Mesodermal cell (in vitro differentiated cells): Measurements from ENCODE around the gene IL5.

ENCODE experiments used
- H3K27ac ChIP-seq: 2 replicates; pipeline ENCODE4 v1.7.0; 2013; ENCODE audit warnings: mild to moderate bottlenecking, low read depth, low read length, moderate library complexity; ENCODE audit not compliant: severe bottlenecking
- H3K36me3 ChIP-seq: 2 replicates; pipeline ENCODE4 v1.7.1; 2013; ENCODE audit warnings: mild to moderate bottlenecking, low read length, moderate library complexity; ENCODE audit not compliant: control insufficient read depth, insufficient read depth
- H3K4me1 ChIP-seq: one replicate; pipeline ENCODE4 v1.7.1; 2013; ENCODE audit warnings: mild to moderate bottlenecking, low read length; ENCODE audit not compliant: insufficient read depth, control insufficient read depth, poor library complexity, severe bottlenecking
- H3K4me3 ChIP-seq: 2 replicates; pipeline ENCODE4 v1.7.0; 2013; ENCODE audit warnings: low read length, control low read depth, mild to moderate bottlenecking; ENCODE audit not compliant: insufficient read depth, poor library complexity, severe bottlenecking; ENCODE audit errors: extremely low read depth
- H3K9me3 ChIP-seq: 2 replicates; pipeline ENCODE4 v1.7.1; 2013; ENCODE audit warnings: mild to moderate bottlenecking, low read length, moderate library complexity; ENCODE audit not compliant: control insufficient read depth
- WGBS, 2 experiments: methylation state at CpG; one replicate each; pipeline ENCODE4 v1.1.5; 2013; ENCODE audit warnings: missing lambda C conversion rate in 2 of 2; ENCODE audit not compliant: insufficient coverage in 2 of 2; 5-methylcytosine and 5-hydroxymethylcytosine counted together

The IL5 gene

DNA sequence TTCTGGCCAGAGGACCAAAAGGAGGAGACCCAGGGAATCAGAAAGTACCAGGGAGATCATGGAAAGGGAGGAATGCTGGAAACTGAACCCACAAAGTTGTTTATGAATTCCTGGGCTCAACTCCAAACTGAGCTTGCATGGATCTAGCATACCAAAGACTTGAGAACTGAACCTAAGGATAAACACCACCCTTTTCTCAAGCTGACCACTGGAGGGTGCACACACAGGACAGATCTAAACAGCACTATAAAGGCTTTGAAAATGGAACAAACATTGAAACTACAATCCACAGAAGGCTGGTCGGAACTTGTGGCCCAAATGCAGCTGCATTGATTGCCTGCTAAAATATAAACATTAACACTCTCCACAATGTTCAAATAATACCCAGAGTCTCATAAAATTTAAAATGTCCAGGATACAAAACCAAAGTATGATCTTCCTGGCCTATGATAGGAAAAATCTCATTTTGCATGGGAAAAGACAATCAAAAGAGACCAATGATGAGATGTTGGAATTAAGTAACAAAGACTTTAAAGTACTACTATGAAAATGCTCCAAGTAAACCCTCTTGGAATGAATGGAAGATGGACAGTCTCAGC is 37.1 kb downstream of the IL5 start:
- Histone ChIP-seq H3K36me3 (no peaks in the 10 kb centered on the region), H3K9me3 (no peaks in the 10 kb centered on the region), H3K4me3 (no peak overlapping the region), H3K4me1 (peaks cover 6% of the 10 kb centered on the region), H3K27ac (no peak overlapping the region)
- 70 to 88% methylated on average over 1 of the region's 1 CpG for WGBS, 2 experiments

DNA sequence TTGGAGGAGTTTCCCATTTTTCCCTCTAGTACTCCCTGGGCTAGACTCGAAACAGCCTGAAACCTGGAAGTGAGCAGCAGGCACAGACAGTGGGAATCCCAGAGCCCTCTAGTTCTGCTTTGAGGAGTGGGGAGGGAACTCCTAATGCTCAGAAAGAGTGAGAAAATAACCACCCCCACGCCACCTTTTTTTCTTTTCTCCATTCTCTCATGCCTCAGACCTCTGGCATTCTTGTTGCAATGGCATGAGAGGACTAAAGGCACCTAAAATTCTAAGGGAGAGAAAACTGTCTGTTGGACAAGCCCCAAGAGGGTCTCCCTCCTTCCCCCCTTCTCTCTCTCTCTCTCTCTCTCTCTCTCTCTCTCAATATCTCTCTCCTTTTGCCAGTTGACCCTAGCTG is 37.7 kb downstream of the IL5 start:
- H3K9me3 ChIP-seq, result no peaks in the 10 kb centered on the region
- peaks cover 10% of the 10 kb centered on the region for H3K4me1 ChIP-seq
- WGBS, 2 experiments, result 100% methylated on average over 1 of the region's 2 CpGs; no CpG with 5 or more reads in 1 of the 2 experiments
- H3K4me3 ChIP-seq, result no peak overlapping the region
- no peak overlapping the region for H3K27ac ChIP-seq
- no peaks in the 10 kb centered on the region for H3K36me3 ChIP-seq

DNA sequence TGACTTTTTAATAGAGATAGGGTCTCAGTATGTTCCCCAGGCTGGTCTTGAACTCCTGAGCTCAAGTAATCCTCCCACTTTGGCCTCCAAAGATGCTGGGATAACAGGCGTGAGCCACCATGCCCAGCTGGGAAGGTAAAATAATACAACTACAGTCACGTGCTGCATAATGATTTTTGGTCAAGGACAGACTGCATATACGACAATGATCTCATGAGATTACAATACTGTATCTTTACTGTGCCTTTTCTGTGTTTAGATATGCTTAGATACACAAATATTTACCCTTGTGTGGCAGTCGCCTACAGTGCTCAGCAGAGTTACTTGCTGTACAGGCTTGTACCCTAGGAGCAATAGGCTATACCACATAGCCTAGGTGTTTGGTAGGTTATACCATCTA is 38.6 kb downstream of the IL5 start:
- H3K27ac ChIP-seq, result no peak overlapping the region
- H3K9me3 ChIP-seq, result no peaks in the 10 kb centered on the region
- no peaks in the 10 kb centered on the region for H3K36me3 ChIP-seq
- H3K4me1 ChIP-seq, result peaks cover 10% of the 10 kb centered on the region
- H3K4me3 ChIP-seq, result no peak overlapping the region
- 100% methylated on average over 1 of the region's 4 CpGs; no CpG with 5 or more reads in 1 of the 2 experiments for WGBS, 2 experiments

DNA sequence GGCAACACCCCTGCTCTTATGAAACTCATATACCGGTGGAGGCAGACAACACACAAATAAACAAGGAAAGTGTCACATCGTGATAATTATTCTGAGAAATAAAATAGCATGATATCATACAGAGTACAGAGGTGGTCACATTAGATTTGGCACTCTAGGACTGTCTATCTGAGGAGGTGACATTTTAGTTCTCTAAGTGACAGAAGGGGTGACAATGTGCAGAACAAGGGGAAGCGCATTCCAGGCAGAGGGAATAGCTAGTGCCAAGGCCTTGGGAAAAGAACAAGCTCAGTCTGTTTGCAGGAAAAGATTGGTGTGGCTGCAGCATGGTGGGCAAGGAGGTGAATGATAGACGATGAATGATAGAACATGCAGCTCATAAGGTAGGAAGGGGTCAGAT is 40.1 kb downstream of the IL5 start:
- H3K9me3 ChIP-seq, result no peaks in the 10 kb centered on the region
- H3K4me3 ChIP-seq, result no peak overlapping the region
- H3K4me1 ChIP-seq, result peaks cover 12% of the 10 kb centered on the region
- 63 to 82% methylated on average over 2 to 3 of the region's 4 CpGs for WGBS, 2 experiments
- H3K36me3 ChIP-seq, result no peaks in the 10 kb centered on the region
- no peak overlapping the region for H3K27ac ChIP-seq

DNA sequence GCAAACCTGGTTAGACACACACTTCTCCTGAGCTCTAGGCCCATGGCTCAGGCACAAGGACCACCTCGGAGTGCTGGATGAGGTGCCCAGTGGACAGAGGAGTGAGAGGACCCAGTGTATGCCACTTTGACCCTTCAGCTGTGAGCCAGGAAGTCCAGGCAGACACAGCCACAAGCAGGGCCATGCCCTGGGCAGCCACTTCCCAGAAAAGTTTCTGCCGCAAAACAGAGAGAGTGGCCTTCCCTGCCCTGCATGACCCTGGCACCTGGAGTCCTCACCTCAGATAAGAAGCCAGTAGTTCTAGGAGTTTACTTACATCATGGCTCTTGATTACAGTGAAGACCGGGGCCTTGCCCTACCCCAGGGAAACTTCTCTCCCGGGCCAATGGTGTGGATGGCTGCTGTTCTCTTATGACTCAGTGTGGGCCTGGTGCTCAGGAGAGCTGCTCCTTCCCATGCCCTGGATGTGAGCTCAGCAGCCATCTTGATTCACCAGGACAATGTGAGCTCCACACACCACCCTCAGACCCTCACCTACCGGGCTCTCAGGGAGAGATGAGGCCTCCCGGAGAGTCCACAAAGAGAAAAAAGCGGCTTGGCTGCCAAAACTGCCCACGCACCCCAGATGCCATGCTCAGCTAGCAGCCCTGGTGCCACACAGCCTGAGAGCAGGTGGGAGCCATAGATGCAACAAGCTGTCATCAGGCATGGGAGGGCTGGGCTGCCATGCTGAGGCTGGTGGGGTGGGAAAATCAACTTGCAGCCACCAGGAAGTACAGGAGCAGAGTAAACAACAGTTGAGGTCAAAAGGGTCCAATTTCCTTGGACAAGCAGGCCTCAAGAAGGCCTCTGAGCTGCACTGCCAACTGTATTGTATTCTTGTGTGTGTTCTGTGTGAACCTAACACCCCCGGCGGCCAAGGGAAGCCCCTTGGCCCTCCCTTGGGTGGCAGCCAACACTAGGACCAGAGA is 41.1 kb downstream of the IL5 start:
- Histone ChIP-seq H3K4me1 (peaks cover 20% of the 10 kb centered on the region), H3K4me3 (no peak overlapping the region), H3K36me3 (no peaks in the 10 kb centered on the region), H3K27ac (no peak overlapping the region), H3K9me3 (no peaks in the 10 kb centered on the region)
- 85 to 96% methylated on average over 5 to 9 of the region's 10 CpGs for WGBS, 2 experiments

DNA sequence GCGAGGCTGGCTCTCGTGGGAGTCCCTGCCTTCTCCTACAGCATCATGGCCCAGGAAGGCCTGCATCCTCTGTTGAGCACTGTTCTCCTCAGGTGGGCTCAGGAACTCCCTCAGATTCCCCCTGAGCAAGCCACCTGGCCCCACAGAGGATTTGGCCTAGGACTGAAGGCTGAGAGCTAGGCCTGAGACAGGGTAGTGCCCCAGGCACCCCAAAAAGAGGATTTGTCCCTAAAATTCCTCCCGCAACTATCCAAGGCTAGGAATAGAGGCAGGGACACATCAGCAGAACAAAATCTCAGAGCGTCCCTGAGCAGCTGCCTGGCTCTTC is 41.7 kb downstream of the IL5 start:
- 85 to 92% methylated on average over 2 to 4 of the region's 4 CpGs for WGBS, 2 experiments
- H3K27ac ChIP-seq, result no peak overlapping the region

DNA sequence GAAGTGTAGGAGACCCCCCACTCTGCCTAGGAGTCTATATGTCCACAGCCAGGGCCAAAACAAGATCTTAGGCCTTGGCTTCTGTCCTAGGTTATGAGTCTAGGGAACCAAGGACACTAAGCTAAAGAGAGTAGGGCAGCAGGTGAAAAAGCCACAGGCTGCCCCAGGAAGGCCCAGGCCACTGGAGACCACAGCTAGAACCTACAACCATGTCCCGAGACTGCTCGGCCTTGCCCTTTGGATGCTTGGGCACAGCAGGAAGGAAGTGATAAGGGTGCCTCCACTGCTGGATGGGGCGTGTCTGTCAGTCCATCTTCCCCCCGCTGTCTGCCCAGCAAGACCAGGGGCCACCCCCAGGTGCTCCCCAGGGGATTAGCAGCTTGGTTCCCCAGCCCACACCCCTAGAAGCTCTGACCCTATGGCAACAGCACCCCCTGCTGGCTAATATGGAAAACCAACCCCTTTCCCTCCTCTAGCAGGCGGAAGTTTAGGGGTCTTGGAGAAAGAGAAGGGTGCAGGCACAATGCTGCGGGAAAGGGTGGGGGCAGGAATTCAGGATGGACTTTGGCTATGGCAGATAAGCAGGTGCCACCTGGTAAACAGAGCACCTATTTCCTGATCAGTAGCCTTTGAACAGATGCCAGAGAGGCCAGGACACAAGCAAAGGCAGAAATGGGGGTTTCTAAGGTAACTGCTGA is 42.2 kb downstream of the IL5 start:
- 61 to 68% methylated on average over 3 to 5 of the region's 6 CpGs for WGBS, 2 experiments
- no peaks in the 10 kb centered on the region for H3K9me3 ChIP-seq
- H3K4me1 ChIP-seq, result peaks cover 23% of the 10 kb centered on the region
- no peak overlapping the region for H3K27ac ChIP-seq
- H3K36me3 ChIP-seq, result no peaks in the 10 kb centered on the region
- no peak overlapping the region for H3K4me3 ChIP-seq

More for the DNA sequence above, 41.7 kb downstream of the IL5 start:
- H3K9me3 ChIP-seq, result no peaks in the 10 kb centered on the region
- H3K4me3 ChIP-seq, result no peak overlapping the region
- peaks cover 23% of the 10 kb centered on the region for H3K4me1 ChIP-seq
- no peaks in the 10 kb centered on the region for H3K36me3 ChIP-seq

DNA sequence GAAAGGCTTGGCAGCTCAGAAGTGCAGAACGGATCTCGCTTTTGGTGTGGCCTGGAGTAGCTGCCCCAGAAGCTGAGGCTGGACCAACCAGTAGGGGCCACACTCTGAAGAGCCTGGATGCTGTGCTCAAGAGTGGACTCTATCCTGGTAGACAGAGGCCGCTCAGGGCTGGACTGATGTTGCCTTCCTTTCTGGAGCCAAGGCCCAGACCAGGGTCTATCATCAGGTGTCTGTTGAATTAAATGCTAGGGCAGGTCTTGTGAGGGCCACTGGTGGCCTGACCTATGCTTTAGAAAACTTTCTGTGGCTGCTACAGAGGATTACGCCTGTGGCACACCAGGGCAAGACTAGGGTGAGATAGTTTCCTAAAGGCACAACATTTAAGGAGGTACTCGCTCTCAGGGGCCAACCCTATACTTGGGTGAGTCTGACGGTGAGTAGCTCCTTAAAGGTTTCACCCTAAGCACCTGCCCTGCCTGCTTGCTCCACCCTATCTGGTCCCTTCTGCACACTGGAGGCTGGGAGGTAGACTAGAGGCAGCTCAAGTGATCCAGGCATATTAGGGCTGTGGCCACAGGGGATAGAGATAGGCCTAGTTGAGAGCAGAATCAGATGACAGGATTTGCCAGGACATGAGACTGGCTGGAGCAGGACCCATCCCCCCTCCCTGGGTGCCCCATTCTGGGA is 42.9 kb downstream of the IL5 start:
- H3K36me3 ChIP-seq, result no peaks in the 10 kb centered on the region
- 94 to 98% methylated on average over 5 to 6 of the region's 6 CpGs for WGBS, 2 experiments
- no peak overlapping the region for H3K4me3 ChIP-seq
- H3K4me1 ChIP-seq, result peaks cover 23% of the 10 kb centered on the region
- H3K27ac ChIP-seq, result no peak overlapping the region
- no peaks in the 10 kb centered on the region for H3K9me3 ChIP-seq

DNA sequence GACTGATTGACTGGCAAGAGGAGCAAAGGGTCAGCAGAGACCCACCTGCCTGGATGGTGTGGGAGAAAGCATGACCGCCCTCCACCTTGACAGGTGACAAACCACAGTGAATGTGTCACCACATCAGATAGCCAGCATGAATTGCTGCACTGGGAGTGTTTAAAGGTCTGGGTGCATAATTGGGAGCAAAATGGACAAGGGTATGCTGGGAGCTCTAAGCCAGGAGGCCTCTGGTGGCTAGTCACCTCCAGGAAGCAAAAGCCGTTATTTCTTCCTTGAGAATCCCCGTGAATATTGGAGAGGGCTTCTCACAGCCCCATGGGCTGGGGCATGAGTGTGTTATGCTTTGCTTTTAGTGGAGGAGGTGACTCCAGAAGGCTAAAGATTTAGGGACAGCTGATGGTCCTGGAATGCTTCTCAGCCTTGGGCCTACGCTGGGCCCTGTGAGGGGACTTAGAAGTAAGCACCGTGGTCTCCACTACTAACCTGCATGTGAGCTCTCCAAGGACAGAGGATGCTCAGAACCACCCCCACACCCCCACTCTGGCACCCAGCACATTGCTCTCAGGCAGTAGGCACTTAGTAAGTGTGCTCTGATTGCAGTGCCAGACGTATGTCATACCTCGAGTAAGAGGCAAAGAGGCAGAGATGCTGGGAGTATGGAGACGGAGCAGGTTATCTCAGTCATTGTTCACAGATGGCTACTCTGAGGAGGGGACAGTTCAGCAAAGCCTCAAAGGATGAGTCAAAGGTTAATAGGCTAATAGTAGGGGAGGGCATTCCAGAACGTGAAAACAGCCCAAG is 43.7 kb downstream of the IL5 start:
- Histone ChIP-seq H3K36me3 (no peaks in the 10 kb centered on the region), H3K4me3 (no peak overlapping the region), H3K4me1 (peaks cover 26% of the 10 kb centered on the region), H3K9me3 (no peaks in the 10 kb centered on the region), H3K27ac (no peak overlapping the region)
- WGBS, 2 experiments, result 70 to 76% methylated on average over 5 to 8 of the region's 9 CpGs
